ENCODE results near the gene YBX2. TPM values are rescaled to one million over a fixed set of nuclear protein-coding genes. Genes with fewer than 3 reads are reported as not detected.

The YBX2 gene
- total RNA-seq, 3 donors from 2014 or later, result 0.18 TPM; not detected in 2

DNA sequence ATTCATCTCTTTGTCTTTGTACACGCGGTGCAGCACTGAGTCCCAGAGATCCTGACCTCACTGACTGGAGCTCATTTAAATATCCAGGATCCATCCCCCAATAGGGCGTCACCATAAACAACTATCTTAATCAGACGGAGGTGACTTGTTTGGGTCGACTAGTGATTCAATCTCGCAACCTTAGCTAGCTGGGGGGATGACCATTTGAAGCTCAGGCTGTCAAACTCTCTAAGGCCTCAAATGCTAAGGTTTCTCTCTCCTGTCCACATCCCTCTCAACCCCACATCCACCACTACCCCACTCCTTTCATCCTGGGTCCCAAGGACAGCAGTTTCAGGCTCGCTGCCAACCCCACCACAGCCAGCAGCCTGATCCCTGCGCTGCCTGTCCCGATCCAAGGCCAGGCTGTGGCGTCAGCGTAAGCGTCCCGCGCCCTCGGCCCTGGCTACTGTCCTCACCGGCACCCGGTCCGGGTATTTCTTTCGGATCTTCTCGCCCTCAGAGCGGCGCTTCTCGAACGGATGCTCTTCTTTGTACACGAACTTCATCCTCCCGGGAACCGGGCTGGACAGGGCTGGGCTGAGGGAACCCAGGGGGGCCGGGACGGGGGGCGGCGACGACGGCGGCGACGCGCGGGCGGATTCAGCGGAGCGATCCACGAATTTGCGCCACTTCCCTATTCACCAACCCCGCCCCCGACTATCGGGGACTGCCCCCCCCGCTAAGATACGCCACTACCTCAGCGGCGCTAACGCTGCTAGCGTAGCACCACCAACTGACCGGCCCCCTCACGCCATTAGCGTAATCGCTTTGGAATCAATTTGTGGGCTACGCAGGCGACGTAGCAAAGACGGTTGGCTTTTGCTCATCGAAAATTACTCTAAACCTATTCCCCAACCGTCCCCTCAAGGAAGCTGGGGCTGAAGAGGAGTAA lies 52.4 kb downstream of the YBX2 start, which contains the start of gene GABARAP:
Gene GABARAP (minus strand): TSS at position 667 of the 934 bp plus-strand sequence. CDS start 119 bp downstream, at position 548.
- peak; percentile 31 to 37 for ATAC-seq
- Mint-ChIP-seq H3K9me3 (no peaks in the 10 kb centered on the region), H3K4me1 (ENCODE audit: low read depth) (peaks cover 40% of the 10 kb centered on the region), H3K27me3 (ENCODE audit: low read depth) (no peaks in the 10 kb centered on the region), H3K4me3 (peak within 1 kb of the TSS; percentile 98), H3K36me3 (ENCODE audit: insufficient read depth) (peaks cover 24% of the 10 kb centered on the region)
- DNase-seq, result peak; percentile 93

DNA sequence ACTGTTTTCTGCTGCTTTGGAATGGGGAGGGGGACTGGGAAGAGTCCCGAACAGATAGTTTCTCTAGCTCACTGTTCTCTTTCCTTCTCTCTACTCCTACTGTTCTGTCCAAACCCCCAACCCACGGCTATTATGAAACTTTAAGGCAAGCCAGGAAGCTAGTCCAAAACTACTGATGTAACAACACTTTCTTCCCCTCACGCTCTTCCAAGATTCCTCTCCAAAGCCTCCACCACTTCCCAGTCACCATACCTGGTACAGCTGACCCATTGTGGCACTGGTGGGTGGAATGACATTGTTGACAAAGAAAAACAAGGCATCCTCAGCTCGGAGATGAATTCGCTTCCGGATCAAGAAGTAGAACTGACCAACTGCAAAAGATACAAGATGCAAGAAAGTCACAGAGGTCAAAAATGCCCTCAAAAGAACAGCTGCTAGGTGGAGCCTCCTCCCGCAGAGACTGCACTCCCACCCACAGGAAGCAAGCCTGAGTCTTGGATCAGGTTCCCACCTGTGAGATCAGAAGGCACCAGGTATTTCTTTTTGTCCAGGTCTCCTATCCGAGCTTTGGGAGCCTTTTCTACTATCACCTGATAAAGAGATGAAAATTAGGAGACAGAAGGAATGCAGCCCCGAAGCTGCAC lies 53.2 kb downstream of the YBX2 start:
- peaks cover 40% of the 10 kb centered on the region for H3K4me1 Mint-ChIP-seq (ENCODE audit: low read depth)
- H3K27me3 Mint-ChIP-seq (ENCODE audit: low read depth), result no peaks in the 10 kb centered on the region

DNA sequence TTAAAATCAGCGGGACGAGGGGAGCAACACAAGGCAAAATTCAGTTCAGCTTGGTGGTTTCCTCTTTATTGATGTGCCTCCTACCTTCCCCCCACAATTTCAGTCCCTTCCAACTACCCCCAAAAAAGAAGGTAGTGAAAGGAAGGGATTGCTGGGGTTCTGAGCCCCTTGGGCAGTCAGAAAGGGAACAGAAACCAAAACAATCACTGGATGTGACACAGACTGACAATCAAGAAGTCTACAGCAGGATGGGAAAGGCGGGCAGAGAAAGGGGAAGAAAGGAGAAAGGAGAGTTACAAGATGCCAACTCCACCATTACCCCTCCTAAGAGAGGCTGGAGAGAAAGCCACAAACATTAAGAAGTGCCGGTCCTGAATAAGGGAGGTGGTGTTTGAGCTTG lies 54.1 kb downstream of the YBX2 start:
- peaks cover 49% of the 10 kb centered on the region for H3K4me1 Mint-ChIP-seq (ENCODE audit: low read depth)
- DNase-seq (no peak), ATAC-seq (no peak)
- peaks cover 24% of the 10 kb centered on the region for H3K36me3 Mint-ChIP-seq (ENCODE audit: insufficient read depth)
- no peaks in the 10 kb centered on the region for H3K27me3 Mint-ChIP-seq (ENCODE audit: low read depth)
- peak overlapping the region; percentile 98 for H3K4me3 Mint-ChIP-seq
- no peaks in the 10 kb centered on the region for H3K9me3 Mint-ChIP-seq

More for the DNA sequence above, 53.2 kb downstream of the YBX2 start:
- Mint-ChIP-seq H3K36me3 (ENCODE audit: insufficient read depth) (peaks cover 21% of the 10 kb centered on the region), H3K4me3 (peak overlapping the region; percentile 98), H3K9me3 (no peaks in the 10 kb centered on the region)
- DNase-seq, result no peak
- ATAC-seq, result no peak

DNA sequence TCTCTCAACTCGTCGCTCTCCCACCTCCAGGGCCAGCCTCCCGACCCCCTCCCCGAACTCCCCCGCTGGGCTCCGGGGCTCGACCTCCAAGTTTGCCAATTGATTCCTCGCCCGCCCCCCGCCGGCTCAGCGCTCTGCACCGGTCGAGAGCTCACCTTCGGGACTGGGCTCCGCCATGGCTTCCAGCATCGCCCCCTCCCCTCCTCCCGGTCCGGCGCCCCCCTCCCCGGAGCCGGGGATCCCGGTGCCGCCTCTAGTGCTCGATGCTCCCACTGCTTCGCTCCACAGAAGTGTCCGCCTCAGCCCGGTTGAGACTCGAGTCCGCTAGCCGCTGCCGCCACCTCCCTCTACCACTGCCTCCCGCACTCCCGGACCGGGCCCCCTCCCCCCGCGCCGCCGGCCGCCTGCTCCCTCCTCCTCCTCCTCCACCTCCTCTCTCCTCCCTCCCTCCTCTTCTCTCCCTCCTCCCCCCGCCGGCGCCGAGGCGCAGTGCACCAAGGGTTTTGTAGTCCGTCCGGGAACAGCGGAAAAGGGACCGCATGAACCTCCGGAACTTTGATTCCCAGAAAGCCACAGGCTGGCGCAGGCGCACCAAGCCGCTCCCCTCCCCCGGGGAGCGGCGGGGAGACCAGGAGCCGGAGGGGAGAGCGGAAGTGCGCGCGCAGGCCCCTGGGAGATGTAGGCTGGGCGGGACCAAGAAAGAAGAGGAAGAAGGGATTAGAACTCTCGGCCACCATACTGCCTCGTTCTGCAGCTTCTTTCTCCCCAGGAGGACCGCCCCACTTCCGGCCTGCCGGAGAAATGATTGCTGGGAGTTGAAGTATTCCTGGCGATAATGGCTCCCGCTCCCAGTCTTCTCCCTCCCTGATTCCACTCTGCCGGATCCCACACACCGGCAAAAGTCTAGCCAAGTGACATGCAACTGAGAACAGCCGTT lies 55.1 kb downstream of the YBX2 start, which contains the start of gene PHF23:
Gene PHF23 (minus strand): TSS at position 367 of the 937 bp plus-strand sequence. CDS start 178 bp downstream, at position 189.
- DNase-seq (peak; percentile 97), ATAC-seq (peak; percentile 63 to 70)
- Mint-ChIP-seq H3K27me3 (ENCODE audit: low read depth) (no peaks in the 10 kb centered on the region), H3K4me3 (peak within 1 kb of the TSS; percentile 98), H3K36me3 (ENCODE audit: insufficient read depth) (peaks cover 26% of the 10 kb centered on the region), H3K9me3 (no peaks in the 10 kb centered on the region), H3K4me1 (ENCODE audit: low read depth) (peaks cover 59% of the 10 kb centered on the region)

- peaks cover 24% of the 10 kb centered on the region for H3K36me3 Mint-ChIP-seq (ENCODE audit: insufficient read depth)
- H3K4me1 Mint-ChIP-seq (ENCODE audit: low read depth), result peaks cover 62% of the 10 kb centered on the region
- H3K9me3 Mint-ChIP-seq, result no peaks in the 10 kb centered on the region
- H3K4me3 Mint-ChIP-seq, result peak overlapping the region; percentile 98
- H3K27me3 Mint-ChIP-seq (ENCODE audit: low read depth), result no peaks in the 10 kb centered on the region
- ATAC-seq, result no peak
- DNase-seq, result no peak
Observed at GRCh38 chr17:7238420-7239090, 55.9 kb downstream of the YBX2 start.

Other genes starting within 250 kb of the YBX2 start
- gene CLEC10A, start 214.4 kb downstream of the YBX2 start, total RNA-seq, result not detected
- gene ASGR2, start 179.8 kb downstream of the YBX2 start, total RNA-seq, result under 1 TPM in 1 of 3 donors, not detected in 2; 0.25 TPM
- 1 to 10 TPM in 2 of 3 donors, under 1 TPM in 1; 0.63 to 1.3 (median 1.1) TPM for gene ASGR1, start 115.3 kb downstream of the YBX2 start, total RNA-seq
- 1 to 10 TPM; 4.2 to 6.5 (median 5.7) TPM for gene DLG4, start 74.8 kb downstream of the YBX2 start, total RNA-seq
- gene ACADVL, start 74.7 kb downstream of the YBX2 start, total RNA-seq, result 100 to 1,000 TPM; 161 to 222 (median 174) TPM
- gene DVL2, start 60.1 kb downstream of the YBX2 start, total RNA-seq, result 10 to 100 TPM; 62.9 to 65.3 (median 63.2) TPM
- 10 to 100 TPM; 42.6 to 47.6 (median 43.0) TPM for gene PHF23, start 55.2 kb downstream of the YBX2 start, total RNA-seq
- gene GABARAP, start 52.2 kb downstream of the YBX2 start, total RNA-seq, result 100 to 1,000 TPM; 114 to 136 (median 133) TPM
- 100 to 1,000 TPM; 190 to 210 (median 196) TPM for gene CTDNEP1, start 42.9 kb downstream of the YBX2 start, total RNA-seq
- gene ELP5, start 42.4 kb downstream of the YBX2 start, total RNA-seq, result 100 to 1,000 TPM; 107 to 138 (median 117) TPM
- 1 to 10 TPM in 2 of 3 donors, under 1 TPM in 1; 0.65 to 1.8 (median 1.7) TPM for gene CLDN7, start 32.2 kb downstream of the YBX2 start, total RNA-seq
- under 1 TPM; 0.16 to 0.58 (median 0.24) TPM for gene SLC2A4, start 12.9 kb downstream of the YBX2 start, total RNA-seq
- gene EIF5A, start 13.0 kb upstream of the YBX2 start, total RNA-seq, result 1,000 to 10,000 TPM; 1,821 to 1,965 (median 1,822) TPM
- gene GPS2, start 20.7 kb upstream of the YBX2 start, total RNA-seq, result 10 to 100 TPM; 80.6 to 92.8 (median 87.1) TPM
- 10 to 100 TPM; 73.1 to 88.0 (median 82.4) TPM for gene NEURL4, start 34.7 kb upstream of the YBX2 start, total RNA-seq
- 100 to 1,000 TPM; 119 to 126 (median 123) TPM for gene ACAP1, start 41.9 kb upstream of the YBX2 start, total RNA-seq
- 1 to 10 TPM; 1.6 to 2.3 (median 1.6) TPM for gene KCTD11, start 57.5 kb upstream of the YBX2 start, total RNA-seq
- not detected for gene TMEM95, start 60.5 kb upstream of the YBX2 start, total RNA-seq
- gene TNK1, start 86.5 kb upstream of the YBX2 start, total RNA-seq, result 1 to 10 TPM; 5.6 to 7.4 (median 6.0) TPM
- 10 to 100 TPM; 67.7 to 69.1 (median 68.9) TPM for gene PLSCR3, start 99.9 kb upstream of the YBX2 start, total RNA-seq
- gene TMEM256, start 109.5 kb upstream of the YBX2 start, total RNA-seq, result 10 to 100 TPM; 29.9 to 33.4 (median 32.0) TPM
- gene NLGN2, start 113.2 kb upstream of the YBX2 start, total RNA-seq, result 1 to 10 TPM; 4.9 to 6.4 (median 5.9) TPM
- gene SPEM1, start 125.7 kb upstream of the YBX2 start, total RNA-seq, result not detected
- not detected for gene SPEM2, start 131.0 kb upstream of the YBX2 start, total RNA-seq
- gene SPEM3, start 134.2 kb upstream of the YBX2 start, total RNA-seq, result not detected
- 10 to 100 TPM; 11.8 to 13.9 (median 12.0) TPM for gene TMEM102, start 140.8 kb upstream of the YBX2 start, total RNA-seq
- under 1 TPM; 0.19 to 0.32 (median 0.28) TPM for gene FGF11, start 144.9 kb upstream of the YBX2 start, total RNA-seq
- 1 to 10 TPM; 3.9 to 4.6 (median 4.3) TPM for gene CHRNB1, start 150.4 kb upstream of the YBX2 start, total RNA-seq
- gene ZBTB4, start 185.0 kb upstream of the YBX2 start, total RNA-seq, result 10 to 100 TPM; 16.0 to 18.0 (median 17.5) TPM
- gene SLC35G6, start 186.8 kb upstream of the YBX2 start, total RNA-seq, result not detected
- 100 to 1,000 TPM; 184 to 188 (median 188) TPM for gene POLR2A, start 189.7 kb upstream of the YBX2 start, total RNA-seq

Measured in activated T-cell treated with anti-CD3 and anti-CD28 coated beads, Interleukin-2, amount 50 U/mL, for 4 hours (primary cell).